IPS-20b (cell line): ENCODE data around the gene CDH20.

Experiments used
- H3K27ac ChIP-seq: one replicate; pipeline ENCODE4 v1.5.1; 2013; ENCODE audit warnings: low read length
- H3K27me3 ChIP-seq: 2 replicates; pipeline ENCODE4 v1.6.1; 2013; ENCODE audit warnings: mild to moderate bottlenecking, low read length, inconsistent platforms; ENCODE audit not compliant: insufficient read depth
- H3K36me3 ChIP-seq: 2 replicates; pipeline ENCODE4 v1.6.1; 2013; ENCODE audit warnings: low read depth, mild to moderate bottlenecking, inconsistent platforms, low read length, moderate library complexity; ENCODE audit not compliant: insufficient read depth
- H3K4me1 ChIP-seq: 2 replicates; pipeline ENCODE4 v1.6.1; 2013; ENCODE audit warnings: mild to moderate bottlenecking, control low read depth, inconsistent platforms, low read length, moderate library complexity; ENCODE audit not compliant: insufficient read depth
- H3K4me3 ChIP-seq: 2 replicates; pipeline ENCODE4 v1.5.1; 2013; ENCODE audit warnings: mild to moderate bottlenecking, low read length, inconsistent platforms
- H3K9ac ChIP-seq: 2 replicates; pipeline ENCODE4 v1.6.1; 2013; ENCODE audit warnings: low read depth, mild to moderate bottlenecking, inconsistent platforms, low read length, moderate library complexity
- H3K9me3 ChIP-seq: 2 replicates; pipeline ENCODE4 v1.6.1; 2013; ENCODE audit warnings: mild to moderate bottlenecking, low read depth, low read length, inconsistent platforms; ENCODE audit not compliant: insufficient read depth

The CDH20 gene

GRCh38 chr18:61556862-61557261, 223.6 kb downstream of the CDH20 start:
- Histone ChIP-seq H3K27ac (no peak overlapping the region), H3K4me3 (no peak overlapping the region), H3K36me3 (no peaks in the 10 kb centered on the region), H3K4me1 (no peaks in the 10 kb centered on the region), H3K9me3 (no peaks in the 10 kb centered on the region), H3K9ac (no peak overlapping the region), H3K27me3 (no peaks in the 10 kb centered on the region)

GRCh38 chr18:61569176-61569892, 236.1 kb downstream of the CDH20 start:
- no peak overlapping the region for H3K27ac ChIP-seq
- H3K36me3 ChIP-seq, result no peaks in the 10 kb centered on the region
- H3K9ac ChIP-seq, result no peak overlapping the region
- H3K4me3 ChIP-seq, result no peak overlapping the region
- H3K27me3 ChIP-seq, result no peaks in the 10 kb centered on the region
- no peaks in the 10 kb centered on the region for H3K4me1 ChIP-seq
- H3K9me3 ChIP-seq, result no peaks in the 10 kb centered on the region

- H3K27me3 ChIP-seq, result no peaks in the 10 kb centered on the region
- peaks cover under 1% of the 10 kb centered on the region; the same call in 1 of the 2 replicates for H3K4me1 ChIP-seq
- no peak overlapping the region for H3K4me3 ChIP-seq
- H3K9me3 ChIP-seq, result no peaks in the 10 kb centered on the region
- no peak overlapping the region for H3K9ac ChIP-seq
- no peaks in the 10 kb centered on the region for H3K36me3 ChIP-seq
- no peak overlapping the region for H3K27ac ChIP-seq
Measured at GRCh38 chr18:61570070-61570469, 236.8 kb downstream of the CDH20 start.

- H3K36me3 ChIP-seq, result no peaks in the 10 kb centered on the region
- H3K27ac ChIP-seq, result no peak overlapping the region
- no peaks in the 10 kb centered on the region for H3K9me3 ChIP-seq
- no peak overlapping the region for H3K9ac ChIP-seq
- H3K4me1 ChIP-seq, result peaks cover 7% of the 10 kb centered on the region; the same call in 1 of the 2 replicates
- H3K4me3 ChIP-seq, result no peak overlapping the region
- H3K27me3 ChIP-seq, result no peaks in the 10 kb centered on the region
Measured at GRCh38 chr18:61572084-61572655, 238.9 kb downstream of the CDH20 start.

GRCh38 chr18:61572871-61573270, 239.6 kb downstream of the CDH20 start:
- Histone ChIP-seq H3K27ac (no peak overlapping the region), H3K27me3 (no peaks in the 10 kb centered on the region), H3K4me1 (peaks cover 7% of the 10 kb centered on the region; the same call in 1 of the 2 replicates), H3K4me3 (no peak overlapping the region), H3K36me3 (no peaks in the 10 kb centered on the region), H3K9ac (no peak overlapping the region), H3K9me3 (no peaks in the 10 kb centered on the region)

- Histone ChIP-seq H3K36me3 (no peaks in the 10 kb centered on the region), H3K9me3 (no peaks in the 10 kb centered on the region), H3K27ac (no peak overlapping the region), H3K4me3 (no peak overlapping the region), H3K4me1 (peaks cover 7% of the 10 kb centered on the region; the same call in 1 of the 2 replicates), H3K27me3 (no peaks in the 10 kb centered on the region), H3K9ac (no peak overlapping the region)
Measured at GRCh38 chr18:61574665-61575064, 241.4 kb downstream of the CDH20 start.

- Histone ChIP-seq H3K9ac (no peak overlapping the region), H3K27me3 (no peaks in the 10 kb centered on the region), H3K4me3 (no peak overlapping the region), H3K4me1 (peaks cover 7% of the 10 kb centered on the region; the same call in 1 of the 2 replicates), H3K36me3 (no peaks in the 10 kb centered on the region), H3K9me3 (no peaks in the 10 kb centered on the region), H3K27ac (no peak overlapping the region)
Measured at GRCh38 chr18:61575419-61575818, 242.2 kb downstream of the CDH20 start.

GRCh38 chr18:61578846-61579245, 245.6 kb downstream of the CDH20 start:
- H3K36me3 ChIP-seq, result no peaks in the 10 kb centered on the region
- H3K9me3 ChIP-seq, result no peaks in the 10 kb centered on the region
- H3K9ac ChIP-seq, result no peak overlapping the region
- peaks cover 16% of the 10 kb centered on the region for H3K27me3 ChIP-seq
- H3K4me3 ChIP-seq, result no peak overlapping the region
- peaks cover 7% of the 10 kb centered on the region; the same call in 1 of the 2 replicates for H3K4me1 ChIP-seq
- H3K27ac ChIP-seq, result no peak overlapping the region

- Histone ChIP-seq H3K9me3 (no peaks in the 10 kb centered on the region), H3K27ac (no peak overlapping the region), H3K27me3 (peaks cover 16% of the 10 kb centered on the region), H3K4me1 (peaks cover 7% of the 10 kb centered on the region; the same call in 1 of the 2 replicates), H3K36me3 (no peaks in the 10 kb centered on the region), H3K4me3 (no peak overlapping the region), H3K9ac (no peak overlapping the region)
Measured at GRCh38 chr18:61579581-61579980, 246.4 kb downstream of the CDH20 start.

- Histone ChIP-seq H3K4me1 (peaks cover 7% of the 10 kb centered on the region; the same call in 1 of the 2 replicates), H3K27me3 (peaks cover 16% of the 10 kb centered on the region)
Measured at GRCh38 chr18:61580046-61580445, 246.8 kb downstream of the CDH20 start.

GRCh38 chr18:61581578-61582201, 248.5 kb downstream of the CDH20 start:
- peak overlapping the region; percentile 59 for H3K4me3 ChIP-seq
- H3K9ac ChIP-seq, result peak overlapping the region; percentile 63; the same call in 1 of the 2 replicates
- H3K4me1 ChIP-seq, result no peaks in the 10 kb centered on the region
- no peaks in the 10 kb centered on the region for H3K36me3 ChIP-seq
- no peak overlapping the region for H3K27ac ChIP-seq
- H3K9me3 ChIP-seq, result no peaks in the 10 kb centered on the region
- peaks cover 16% of the 10 kb centered on the region for H3K27me3 ChIP-seq

More at GRCh38 chr18:61580046-61580445, 246.8 kb downstream of the CDH20 start:
- H3K36me3 ChIP-seq, result no peaks in the 10 kb centered on the region
- H3K4me3 ChIP-seq, result no peak overlapping the region
- H3K27ac ChIP-seq, result no peak overlapping the region
- no peaks in the 10 kb centered on the region for H3K9me3 ChIP-seq
- H3K9ac ChIP-seq, result no peak overlapping the region
